Mucosa of gallbladder (tissue), 1 donor: ENCODE measurements around the gene UMOD. TPM values are rescaled to one million over a fixed set of nuclear protein-coding genes. Genes with fewer than 3 reads are reported as not detected.

Source experiments
- DNase-seq: peaks from one replicate; pipeline ENCODE4 v3.0.0-alpha.2; 2020; ENCODE audit warnings: low spot score
- total RNA-seq: library from RNA; stranded (reverse); gene quantifications from one replicate; pipeline ENCODE4 v1.2.1, GENCODE V29; 2021
- donor health status: DM: no; HTN: no; CAD: no.

Gene UMOD
- total RNA-seq, 1 donor from 2014 or later, result 0.60 TPM

- no peak for DNase-seq
These were observed 50.7 kb downstream of the UMOD start for GRCh38 chr16:20301840-20302239.

- DNase-seq, result peak; percentile 48
These were observed 52.0 kb downstream of the UMOD start for GRCh38 chr16:20300312-20301097.

- no peak for DNase-seq
These were observed 54.1 kb downstream of the UMOD start for GRCh38 chr16:20298452-20298851.

GRCh38 chr16:20291208-20292206 is 61.0 kb downstream of the UMOD start:
- DNase-seq, result no peak

GRCh38 chr16:20289571-20289970 is 62.9 kb downstream of the UMOD start:
- no peak for DNase-seq

- no peak for DNase-seq
These were observed 66.5 kb downstream of the UMOD start for GRCh38 chr16:20285993-20286499.

Other genes with a start within 250 kb of the UMOD start
- 558 TPM for gene GP2, start 25.2 kb downstream of the UMOD start, total RNA-seq
- not detected for gene PDILT, start 52.0 kb upstream of the UMOD start, total RNA-seq
- 2.6 TPM for gene ACSM5, start 56.8 kb upstream of the UMOD start, total RNA-seq
- 0.26 TPM for gene ACSM2A, start 98.8 kb upstream of the UMOD start, total RNA-seq
- 0.17 TPM for gene ACSM2B, start 223.7 kb upstream of the UMOD start, total RNA-seq